Neural cell (in vitro differentiated cells): ENCODE results near the gene MYO7B. TPM values are rescaled to one million over a fixed set of nuclear protein-coding genes. Genes with fewer than 3 reads are reported as not detected.

Experiments
- H2AFZ ChIP-seq: fragments of 200-600, 300-800 bp; sonication (generic), shearing (Covaris generic); 2 replicates; pipeline ENCODE4 v1.6.0; 2014; ENCODE audit warnings: low read depth, mild to moderate bottlenecking, antibody characterized with exemption, low read length, moderate library complexity
- H3F3A ChIP-seq: fragments of 200-600 bp; shearing (Covaris generic); 2 replicates; pipeline ENCODE4 v1.6.1; 2016; ENCODE audit warnings: mild to moderate bottlenecking, moderate library complexity, mixed read lengths, antibody characterized with exemption, low read length; ENCODE audit not compliant: insufficient read depth, poor library complexity, severe bottlenecking
- H3K27ac ChIP-seq: fragments of 200-600, 300-800 bp; sonication (generic), shearing (Covaris generic); 2 replicates; pipeline ENCODE4 v1.5.1; 2014; ENCODE audit warnings: mild to moderate bottlenecking, low read length, moderate library complexity
- H3K27me3 ChIP-seq: fragments of 300-800, 200-600 bp; sonication (generic), shearing (Covaris generic); 2 replicates; pipeline ENCODE4 v1.6.0; 2014; ENCODE audit warnings: mild to moderate bottlenecking, low read depth, low read length, moderate library complexity; ENCODE audit not compliant: insufficient read depth
- H3K36me3 ChIP-seq: fragments of 300-800, 200-600 bp; sonication (generic), shearing (Covaris generic); 2 replicates; pipeline ENCODE4 v1.5.1; 2014; ENCODE audit warnings: mild to moderate bottlenecking, antibody characterized with exemption, low read length, moderate library complexity; ENCODE audit not compliant: insufficient read depth
- H3K4me2 ChIP-seq: fragments of 300-800, 200-600 bp; sonication (generic), shearing (Covaris generic); 2 replicates; pipeline ENCODE4 v1.6.0; 2014; ENCODE audit warnings: mild to moderate bottlenecking, low read length
- H3K4me3 ChIP-seq: fragments of 300-800, 200-600 bp; sonication (generic), shearing (Covaris generic); 2 replicates; pipeline ENCODE4 v1.5.1; 2014; ENCODE audit warnings: mild to moderate bottlenecking, low read length, moderate library complexity
- H3K79me2 ChIP-seq: fragments of 200-600 bp; shearing (Covaris generic); replicated peaks from 2 replicates; pipeline ENCODE4 v1.6.0; 2014; ENCODE audit warnings: mild to moderate bottlenecking, low read length, moderate library complexity; ENCODE audit not compliant: insufficient read depth
- H3K9ac ChIP-seq: fragments of 300-800, 200-600 bp; sonication (generic), shearing (Covaris generic); 2 replicates; pipeline ENCODE4 v1.6.1; 2016; ENCODE audit warnings: mild to moderate bottlenecking, low read length, mixed read lengths
- H3K9me2 ChIP-seq: fragments of 200-600 bp; shearing (Covaris generic); 2 replicates; pipeline ENCODE4 v1.6.1; 2016; ENCODE audit warnings: mild to moderate bottlenecking, low read length, mixed read lengths; ENCODE audit not compliant: insufficient read depth
- H3K9me3 ChIP-seq: fragments of 200-600, 300-800 bp; sonication (generic), shearing (Covaris generic); 2 replicates; pipeline ENCODE4 v1.6.1; 2016; ENCODE audit warnings: mild to moderate bottlenecking, mixed run types, low read length, moderate library complexity, mixed read lengths
- H4K20me1 ChIP-seq: fragments of 200-600 bp; shearing (Covaris generic); 2 replicates; pipeline ENCODE4 v1.6.1; 2016; ENCODE audit warnings: mild to moderate bottlenecking, mixed run types; ENCODE audit not compliant: insufficient read depth
- CTCF ChIP-seq: fragments of 450-650 bp; IDR thresholded peaks from 2 replicates; pipeline ENCODE4 v1.5.1; 2014; ENCODE audit warnings: antibody characterized with exemption, mild to moderate bottlenecking, moderate library complexity; ENCODE audit not compliant: poor library complexity, severe bottlenecking
- EP300 ChIP-seq: fragments of 450-650 bp; conservative IDR thresholded peaks from 2 replicates; pipeline ENCODE4 v1.6.1; 2014; ENCODE audit warnings: antibody characterized with exemption, mild to moderate bottlenecking, moderate library complexity; ENCODE audit not compliant: poor library complexity, severe bottlenecking
- EZH2 ChIP-seq: fragments of 200-600, 300-800 bp; shearing (Covaris generic), sonication (generic); IDR thresholded peaks from 2 replicates; pipeline ENCODE4 v1.6.1; 2014; ENCODE audit warnings: antibody characterized with exemption, low read length, borderline replicate concordance, mild to moderate bottlenecking; ENCODE audit not compliant: insufficient read depth, poor library complexity, severe bottlenecking
- MXI1 ChIP-seq: fragments of 450-650 bp; conservative IDR thresholded peaks from 2 replicates; pipeline ENCODE4 v1.6.1; 2014; ENCODE audit warnings: antibody characterized with exemption, mild to moderate bottlenecking; ENCODE audit not compliant: poor library complexity, severe bottlenecking
- POLR2AphosphoS5 ChIP-seq: IDR thresholded peaks from 2 replicates; pipeline ENCODE4 v1.6.1; 2012
- RAD21 ChIP-seq: fragments of 450-650 bp; conservative IDR thresholded peaks from 2 replicates; pipeline ENCODE4 v1.6.1; 2014; ENCODE audit warnings: antibody characterized with exemption, mild to moderate bottlenecking, moderate library complexity
- REST ChIP-seq: IDR thresholded peaks from 2 replicates; pipeline ENCODE4 v1.6.1; 2012; ENCODE audit warnings: borderline replicate concordance
- SMC3 ChIP-seq: fragments of 450-650 bp; conservative IDR thresholded peaks from 2 replicates; pipeline ENCODE4 v1.6.1; 2014; ENCODE audit warnings: antibody characterized with exemption, mild to moderate bottlenecking, moderate library complexity; ENCODE audit not compliant: poor library complexity
- TAF1 ChIP-seq: IDR thresholded peaks from 2 replicates; pipeline ENCODE4 v1.6.1; 2012; ENCODE audit warnings: low read depth
- polyA plus RNA-seq: library from polyadenylated mRNA; depleted of rRNA; stranded (reverse); fragments of >200 nt; gene quantifications from 2 replicates; pipeline ENCODE4 v1.2.3, GENCODE V29; 2014

MYO7B gene
- polyA plus RNA-seq, 1 donor from 2014 or later, result 0.16 TPM

GRCh38 chr2:127627740-127628571, 92.5 kb downstream of the MYO7B start:
- Histone ChIP-seq H3K4me2 (no peak overlapping the region), H3K27ac (no peak overlapping the region), H3K27me3 (no peaks in the 10 kb centered on the region), H4K20me1 (no peaks in the 10 kb centered on the region), H2AFZ (no peak overlapping the region), H3K9ac (no peak overlapping the region), H3K9me2 (no peaks in the 10 kb centered on the region), H3K79me2 (no peaks in the 10 kb centered on the region), H3K9me3 (no peaks in the 10 kb centered on the region), H3F3A (no peaks in the 10 kb centered on the region), H3K4me3 (no peak overlapping the region), H3K36me3 (no peaks in the 10 kb centered on the region)
- no peak for TF ChIP-seq TAF1
- TF ChIP-seq EZH2, result no peak
- TF ChIP-seq MXI1, result no peak
- TF ChIP-seq SMC3, result no peak
- no peak for TF ChIP-seq EP300
- TF ChIP-seq CTCF, result no peak
- TF ChIP-seq RAD21, result no peak
- no peak for TF ChIP-seq POLR2AphosphoS5
- no peak for TF ChIP-seq REST

DNA sequence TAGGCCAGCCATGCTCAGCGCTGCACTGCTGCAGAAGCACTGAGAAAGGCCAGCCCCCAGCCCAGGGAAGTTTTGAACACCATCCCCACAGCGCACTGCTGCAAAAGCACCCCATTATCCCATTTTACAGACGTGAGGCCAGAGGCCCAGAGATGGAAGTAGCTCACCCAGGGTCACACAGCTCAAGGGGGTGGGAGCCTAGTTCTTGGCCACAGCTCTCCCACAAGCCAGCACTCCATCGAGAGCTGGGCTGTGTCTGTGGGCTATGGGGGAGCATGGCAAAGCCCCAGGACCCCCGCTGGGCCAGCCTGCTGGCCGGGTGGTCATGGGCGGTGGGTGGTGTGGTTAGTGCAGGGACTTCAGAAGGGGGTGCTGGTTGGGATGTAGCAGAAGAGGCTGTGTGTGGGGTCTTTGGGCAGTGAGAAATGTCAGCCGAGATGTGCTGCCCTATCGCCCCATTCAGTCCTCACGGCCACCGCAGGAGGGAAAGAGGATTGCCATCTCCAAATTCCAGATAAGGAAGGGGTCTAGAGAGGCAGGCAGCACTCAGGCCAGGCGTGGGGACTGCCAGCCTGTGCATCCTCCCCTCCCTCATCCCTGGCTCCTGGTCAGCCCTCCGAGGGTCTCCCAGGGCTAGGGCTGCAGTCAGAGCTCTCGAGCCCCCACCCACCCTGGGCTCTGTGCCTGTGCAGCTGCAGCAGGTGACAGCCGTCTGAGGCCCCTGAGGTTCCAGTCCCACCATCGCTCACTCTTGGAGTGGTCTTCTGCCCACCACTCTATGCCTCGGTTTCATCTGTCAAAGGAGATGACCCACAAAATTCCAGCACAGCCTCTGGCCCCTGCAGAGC, 93.5 kb downstream of the MYO7B start:
- Histone ChIP-seq H3F3A (no peaks in the 10 kb centered on the region), H3K9me2 (no peaks in the 10 kb centered on the region), H3K27ac (no peak overlapping the region), H3K36me3 (no peaks in the 10 kb centered on the region), H3K9me3 (no peaks in the 10 kb centered on the region), H2AFZ (no peak overlapping the region), H4K20me1 (no peaks in the 10 kb centered on the region), H3K79me2 (no peaks in the 10 kb centered on the region), H3K4me3 (no peak overlapping the region), H3K9ac (no peak overlapping the region), H3K4me2 (no peak overlapping the region), H3K27me3 (no peaks in the 10 kb centered on the region)
- TF ChIP-seq MXI1, result no peak
- TF ChIP-seq POLR2AphosphoS5, result no peak
- TF ChIP-seq REST, result no peak
- TF ChIP-seq RAD21, result no peak
- no peak for TF ChIP-seq CTCF
- no peak for TF ChIP-seq SMC3
- no peak for TF ChIP-seq TAF1
- TF ChIP-seq EZH2, result no peak
- no peak for TF ChIP-seq EP300
